Activated T-helper 17 cell treated with anti-CD3 and anti-CD28 coated beads, Interleukin-2, amount 50 U/mL, for 72 hours (primary cell): ENCODE results near the gene EXD3. TPM values are rescaled to one million over a fixed set of nuclear protein-coding genes. Genes with fewer than 3 reads are reported as not detected.
"Not testable (repeated sequence)": the region's sequence is repeated elsewhere in the genome, so short reads cannot be mapped to it uniquely, and the experiment has no call there.

ENCODE experiments used
- ATAC-seq: fragments of 150-1000 bp; cut with Tn5 transposase; replicated peaks from 2 replicates; pipeline ENCODE4 v1.10.0; 2021; ENCODE audit warnings: mild to moderate bottlenecking, moderate library complexity
- H3K27ac Mint-ChIP-seq: one replicate; pipeline ENCODE4 v1.8.0; 2022; ENCODE audit warnings: mixed read lengths
- H3K27me3 Mint-ChIP-seq: one replicate; pipeline ENCODE4 v1.8.0; 2022; ENCODE audit warnings: mixed read lengths
- H3K36me3 Mint-ChIP-seq: one replicate; pipeline ENCODE4 v1.8.0; 2022; ENCODE audit warnings: low read depth, mild to moderate bottlenecking, mixed read lengths
- H3K4me1 Mint-ChIP-seq: one replicate; pipeline ENCODE4 v1.8.0; 2022; ENCODE audit warnings: mixed read lengths
- H3K4me3 Mint-ChIP-seq: one replicate; pipeline ENCODE4 v1.8.0; 2022; ENCODE audit warnings: mild to moderate bottlenecking, mixed read lengths
- H3K9me3 Mint-ChIP-seq: one replicate; pipeline ENCODE4 v1.8.0; 2022; ENCODE audit warnings: mixed read lengths
- total RNA-seq, 2 donors: library from RNA; stranded (reverse); gene quantifications; one replicate each; pipeline ENCODE4 v1.2.3, GENCODE V29; 2022

EXD3 gene
- total RNA-seq, 2 donors from 2014 or later, result 8.8 to 10.0 TPM

- Mint-ChIP-seq H3K27me3 (no peaks in the 10 kb centered on the region), H3K4me1 (peaks cover 5% of the 10 kb centered on the region), H3K9me3 (no peaks in the 10 kb centered on the region), H3K36me3 (peaks cover 68% of the 10 kb centered on the region), H3K27ac (no peak overlapping the region), H3K4me3 (no peak overlapping the region)
- no peak for ATAC-seq
Measured at GRCh38 chr9:137268538-137269201, 154.3 kb downstream of the EXD3 start.

GRCh38 chr9:137267933-137268355, 155.0 kb downstream of the EXD3 start:
- no peaks in the 10 kb centered on the region for H3K27me3 Mint-ChIP-seq
- no peak overlapping the region for H3K27ac Mint-ChIP-seq
- no peaks in the 10 kb centered on the region for H3K9me3 Mint-ChIP-seq
- no peak overlapping the region for H3K4me3 Mint-ChIP-seq
- peaks cover 5% of the 10 kb centered on the region for H3K4me1 Mint-ChIP-seq
- H3K36me3 Mint-ChIP-seq, result peaks cover 64% of the 10 kb centered on the region
- ATAC-seq, result no peak

GRCh38 chr9:137266585-137267453, 156.1 kb downstream of the EXD3 start:
- Mint-ChIP-seq H3K27ac (no peak overlapping the region), H3K27me3 (no peaks in the 10 kb centered on the region), H3K36me3 (peaks cover 68% of the 10 kb centered on the region), H3K4me3 (no peak overlapping the region), H3K9me3 (no peaks in the 10 kb centered on the region), H3K4me1 (peaks cover 5% of the 10 kb centered on the region)
- no peak for ATAC-seq

GRCh38 chr9:137266162-137266527, 156.8 kb downstream of the EXD3 start:
- H3K27me3 Mint-ChIP-seq, result no peaks in the 10 kb centered on the region
- no peak for ATAC-seq
- no peaks in the 10 kb centered on the region for H3K9me3 Mint-ChIP-seq
- no peak overlapping the region for H3K4me3 Mint-ChIP-seq
- H3K36me3 Mint-ChIP-seq, result peaks cover 68% of the 10 kb centered on the region
- peaks cover 5% of the 10 kb centered on the region for H3K4me1 Mint-ChIP-seq
- H3K27ac Mint-ChIP-seq, result no peak overlapping the region

- Mint-ChIP-seq H3K9me3 (no peaks in the 10 kb centered on the region), H3K27ac (no peak overlapping the region), H3K4me3 (no peak overlapping the region)
Measured at GRCh38 chr9:137265496-137266161, 157.3 kb downstream of the EXD3 start.

GRCh38 chr9:137264067-137264466, 158.9 kb downstream of the EXD3 start:
- no peaks in the 10 kb centered on the region for H3K27me3 Mint-ChIP-seq
- no peak for ATAC-seq
- no peak overlapping the region for H3K4me3 Mint-ChIP-seq
- H3K9me3 Mint-ChIP-seq, result no peaks in the 10 kb centered on the region
- H3K4me1 Mint-ChIP-seq, result peaks cover 5% of the 10 kb centered on the region
- H3K36me3 Mint-ChIP-seq, result peaks cover 58% of the 10 kb centered on the region
- H3K27ac Mint-ChIP-seq, result no peak overlapping the region

More at GRCh38 chr9:137265496-137266161, 157.3 kb downstream of the EXD3 start:
- Mint-ChIP-seq H3K36me3 (peaks cover 65% of the 10 kb centered on the region), H3K27me3 (no peaks in the 10 kb centered on the region), H3K4me1 (peaks cover 5% of the 10 kb centered on the region)
- no peak for ATAC-seq

- Mint-ChIP-seq H3K4me3 (no peak overlapping the region), H3K27ac (no peak overlapping the region), H3K4me1 (peaks cover 1% of the 10 kb centered on the region), H3K9me3 (no peaks in the 10 kb centered on the region), H3K27me3 (no peaks in the 10 kb centered on the region), H3K36me3 (peaks cover 58% of the 10 kb centered on the region)
- ATAC-seq, result no peak
Measured at GRCh38 chr9:137263506-137263905, 159.5 kb downstream of the EXD3 start.

- H3K36me3 Mint-ChIP-seq, result peaks cover 58% of the 10 kb centered on the region
- H3K9me3 Mint-ChIP-seq, result no peaks in the 10 kb centered on the region
- H3K4me3 Mint-ChIP-seq, result no peak overlapping the region
- H3K27ac Mint-ChIP-seq, result no peak overlapping the region
- no peaks in the 10 kb centered on the region for H3K4me1 Mint-ChIP-seq
- H3K27me3 Mint-ChIP-seq, result no peaks in the 10 kb centered on the region
- ATAC-seq, result no peak
Measured at GRCh38 chr9:137262909-137263285, 160.1 kb downstream of the EXD3 start.

GRCh38 chr9:137262173-137262908, 160.6 kb downstream of the EXD3 start:
- H3K36me3 Mint-ChIP-seq, result peaks cover 58% of the 10 kb centered on the region
- H3K27ac Mint-ChIP-seq, H3K27me3 Mint-ChIP-seq, H3K4me3 Mint-ChIP-seq, ATAC-seq, H3K9me3 Mint-ChIP-seq, H3K4me1 Mint-ChIP-seq: not testable (repeated sequence)

Other genes with a start within 250 kb of the EXD3 start
- gene ANAPC2, start 234.6 kb downstream of the EXD3 start, total RNA-seq, result 10 to 100 TPM; 50.6 to 53.1 TPM
- gene SSNA1, start 234.5 kb downstream of the EXD3 start, total RNA-seq, result 10 to 100 TPM; 43.7 to 84.7 TPM
- gene TPRN, start 222.4 kb downstream of the EXD3 start, total RNA-seq, result 1 to 10 TPM; 5.5 to 9.4 TPM
- 10 to 100 TPM; 19.3 to 27.3 TPM for gene TMEM203, start 217.5 kb downstream of the EXD3 start, total RNA-seq
- gene NDOR1, start 217.5 kb downstream of the EXD3 start, total RNA-seq, result 10 to 100 TPM; 20.5 to 40.2 TPM
- 1 to 10 TPM; 3.5 to 7.4 TPM for gene RNF208, start 200.9 kb downstream of the EXD3 start, total RNA-seq
- under 1 TPM; 0.32 to 0.40 TPM for gene CYSRT1, start 198.0 kb downstream of the EXD3 start, total RNA-seq
- gene RNF224, start 195.7 kb downstream of the EXD3 start, total RNA-seq, result under 1 TPM in 1 of 2 donors, not detected in 1; 0.17 TPM
- gene SLC34A3, start 192.3 kb downstream of the EXD3 start, total RNA-seq, result not detected
- gene TUBB4B, start 181.9 kb downstream of the EXD3 start, total RNA-seq, result 100 to 1,000 TPM; 232 to 372 TPM
- gene STPG3, start 171.9 kb downstream of the EXD3 start, total RNA-seq, result not detected
- gene NELFB, start 167.8 kb downstream of the EXD3 start, total RNA-seq, result 10 to 100 TPM; 43.6 to 78.0 TPM
- gene TOR4A, start 145.4 kb downstream of the EXD3 start, total RNA-seq, result 10 to 100 TPM in 1 of 2 donors, 1 to 10 TPM in 1; 4.9 to 11.5 TPM
- gene NRARP, start 120.9 kb downstream of the EXD3 start, total RNA-seq, result under 1 TPM; 0.66 to 0.86 TPM
- gene NOXA1, start 231 bp upstream of the EXD3 start, total RNA-seq, result under 1 TPM; 0.39 to 0.58 TPM
- gene ENTPD8, start 18.2 kb upstream of the EXD3 start, total RNA-seq, result not detected
- 10 to 100 TPM; 26.6 to 35.5 TPM for gene NSMF, start 36.2 kb upstream of the EXD3 start, total RNA-seq
- gene PNPLA7, start 127.2 kb upstream of the EXD3 start, total RNA-seq, result 1 to 10 TPM; 2.9 to 5.1 TPM
- gene MRPL41, start 128.7 kb upstream of the EXD3 start, total RNA-seq, result 10 to 100 TPM; 23.3 to 45.5 TPM
- 10 to 100 TPM; 26.7 to 35.5 TPM for gene DPH7, start 155.8 kb upstream of the EXD3 start, total RNA-seq
- 10 to 100 TPM; 27.2 to 43.6 TPM for gene ZMYND19, start 167.3 kb upstream of the EXD3 start, total RNA-seq
- gene ARRDC1, start 182.5 kb upstream of the EXD3 start, total RNA-seq, result 10 to 100 TPM; 39.0 to 43.0 TPM
- 10 to 100 TPM; 77.2 to 77.8 TPM for gene EHMT1, start 195.8 kb upstream of the EXD3 start, total RNA-seq